RWPE2 (cell line): ENCODE measurements around the gene NUDT2.

Experiments used
- ATAC-seq: fragments of 200-7000 bp; cut with Tn5 transposase; 3 replicates; pipeline ENCODE4 v1.9.1; 2021; ENCODE audit warnings: low read depth
- DNase-seq: peaks from one replicate; pipeline ENCODE4 v3.0.0-alpha.2; 2020; ENCODE audit warnings: low spot score
- H3K27ac ChIP-seq: fragments of 450-650 bp; 2 replicates; pipeline ENCODE4 v1.5.1; 2017; ENCODE audit warnings: mild to moderate bottlenecking; ENCODE audit not compliant: poor library complexity, severe bottlenecking
- H3K27me3 ChIP-seq: fragments of 250-450 bp; sonication (Bioruptor Pico); 2 replicates; pipeline ENCODE4 v1.5.1; 2021; ENCODE audit warnings: mild to moderate bottlenecking, moderate library complexity; ENCODE audit not compliant: insufficient read depth, poor library complexity, severe bottlenecking
- H3K36me3 ChIP-seq: fragments of 250-450 bp; sonication (Bioruptor Pico); 2 replicates; pipeline ENCODE4 v1.5.1; 2020; ENCODE audit warnings: low read depth, mild to moderate bottlenecking, moderate library complexity
- H3K4me1 ChIP-seq: fragments of 250-450 bp; sonication (Bioruptor Pico); 2 replicates; pipeline ENCODE4 v1.5.1; 2021; ENCODE audit warnings: mild to moderate bottlenecking, moderate library complexity; ENCODE audit not compliant: insufficient read depth, poor library complexity, severe bottlenecking
- H3K4me3 ChIP-seq: fragments of 250-450 bp; sonication (Bioruptor Pico); 2 replicates; pipeline ENCODE4 v1.5.1; 2021; ENCODE audit warnings: mild to moderate bottlenecking, moderate library complexity; ENCODE audit not compliant: severe bottlenecking
- H3K9me3 ChIP-seq: fragments of 250-450 bp; sonication (Bioruptor Pico); 2 replicates; pipeline ENCODE4 v1.5.1; 2021; ENCODE audit warnings: mild to moderate bottlenecking, moderate library complexity; ENCODE audit not compliant: severe bottlenecking
- CTCF ChIP-seq: fragments of 450-650 bp; IDR thresholded peaks from one replicate; pipeline ENCODE4 v1.5.1; 2017; ENCODE audit warnings: mild to moderate bottlenecking, moderate library complexity; ENCODE audit not compliant: poor library complexity, severe bottlenecking

The NUDT2 gene

DNA sequence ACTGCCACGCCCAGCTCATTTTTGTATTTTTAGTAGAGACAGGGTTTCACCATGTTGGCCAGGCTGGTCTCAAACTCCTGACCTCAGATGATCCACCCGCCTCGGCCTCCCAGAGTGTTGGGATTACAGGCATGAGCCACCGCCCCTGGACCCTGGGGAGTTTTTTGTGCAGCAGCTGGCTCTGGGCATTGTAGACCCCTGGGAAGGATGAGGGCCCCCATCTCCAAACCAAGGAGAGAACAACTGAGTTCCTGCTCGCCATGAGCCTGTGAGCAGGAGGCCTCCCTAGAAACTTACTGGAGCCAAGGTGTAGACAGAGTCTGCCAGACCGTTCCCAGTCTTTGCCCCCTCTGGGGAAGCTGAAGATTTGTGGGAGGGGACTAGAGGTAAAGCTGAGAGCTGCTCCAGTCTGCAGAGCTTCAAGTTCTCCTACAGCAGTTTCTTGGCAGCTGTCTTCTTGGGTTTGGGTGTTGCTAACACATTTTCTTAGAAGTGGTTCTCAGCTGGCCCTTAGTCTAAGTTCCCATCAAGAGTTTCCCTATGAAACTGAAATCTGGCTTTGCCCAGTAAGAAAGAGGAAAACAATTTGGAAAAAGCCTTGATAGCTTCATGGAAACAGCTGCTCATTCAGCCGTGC lies 12.4 kb downstream of the NUDT2 start:
- TF ChIP-seq CTCF, result no peak
- Histone ChIP-seq H3K36me3 (peaks cover 44% of the 10 kb centered on the region), H3K9me3 (no peaks in the 10 kb centered on the region), H3K4me3 (no peak overlapping the region), H3K4me1 (no peaks in the 10 kb centered on the region), H3K27ac (no peak overlapping the region), H3K27me3 (no peaks in the 10 kb centered on the region)
- no peak for DNase-seq
- no peak for ATAC-seq

GRCh38 chr9:34343090-34343489 lies 13.7 kb downstream of the NUDT2 start:
- DNase-seq, result no peak
- peaks cover 44% of the 10 kb centered on the region for H3K36me3 ChIP-seq
- no peaks in the 10 kb centered on the region for H3K27me3 ChIP-seq
- no peaks in the 10 kb centered on the region for H3K9me3 ChIP-seq
- no peaks in the 10 kb centered on the region for H3K4me1 ChIP-seq
- no peak for ATAC-seq
- no peak for TF ChIP-seq CTCF
- no peak overlapping the region for H3K4me3 ChIP-seq
- H3K27ac ChIP-seq, result no peak overlapping the region

- no peak for ATAC-seq
- no peak overlapping the region for H3K4me3 ChIP-seq
- no peaks in the 10 kb centered on the region for H3K9me3 ChIP-seq
- H3K27me3 ChIP-seq, result no peaks in the 10 kb centered on the region
- H3K4me1 ChIP-seq, result no peaks in the 10 kb centered on the region
- H3K36me3 ChIP-seq, result peaks cover 42% of the 10 kb centered on the region
- DNase-seq, result no peak
- TF ChIP-seq CTCF, result no peak
- no peak overlapping the region for H3K27ac ChIP-seq
Observed at GRCh38 chr9:34343605-34344004, 14.2 kb downstream of the NUDT2 start.

GRCh38 chr9:34346873-34347799 lies 17.8 kb downstream of the NUDT2 start:
- H3K4me1 ChIP-seq, result no peaks in the 10 kb centered on the region
- H3K36me3 ChIP-seq, result peaks cover 16% of the 10 kb centered on the region; the same call in 1 of the 2 replicates
- no peaks in the 10 kb centered on the region for H3K27me3 ChIP-seq
- no peaks in the 10 kb centered on the region for H3K9me3 ChIP-seq
- ATAC-seq (no peak), DNase-seq (no peak)
- no peak overlapping the region for H3K4me3 ChIP-seq
- no peak for TF ChIP-seq CTCF
- H3K27ac ChIP-seq, result no peak overlapping the region

- Histone ChIP-seq H3K27ac (no peak overlapping the region), H3K27me3 (no peaks in the 10 kb centered on the region), H3K36me3 (0 out of 2 replicates have a peak, but pooled peaks cover 16% of the 10 kb centered on the region), H3K4me3 (no peak overlapping the region), H3K9me3 (no peaks in the 10 kb centered on the region), H3K4me1 (no peaks in the 10 kb centered on the region)
- ATAC-seq (no peak), DNase-seq (no peak)
- no peak for TF ChIP-seq CTCF
Observed at GRCh38 chr9:34347800-34348158, 18.4 kb downstream of the NUDT2 start.
